Lower lobe of right lung (tissue), 2 donors: ENCODE results near the gene ABCA3. TPM values are rescaled to one million over a fixed set of nuclear protein-coding genes. Genes with fewer than 3 reads are reported as not detected.

Source experiments
- ATAC-seq, 2 donors: fragments of 200-7000 bp; cut with Tn5 transposase; one replicate each; pipeline ENCODE4 v1.9.1; 2020 to 2022; ENCODE audit warnings: mild to moderate bottlenecking in 2 of 2, moderate library complexity in 2 of 2
- DNase-seq: peaks from one replicate; pipeline ENCODE4 v3.0.0-alpha.2; 2020
- H3K27ac ChIP-seq: fragments of 200-600 bp; one replicate; pipeline ENCODE4 v1.8.0; 2022
- H3K27me3 ChIP-seq: fragments of 200-600 bp; one replicate; pipeline ENCODE4 v1.8.0; 2022; ENCODE audit warnings: low read depth
- H3K36me3 ChIP-seq: fragments of 200-600 bp; one replicate; pipeline ENCODE4 v1.8.0; 2022; ENCODE audit warnings: mild to moderate bottlenecking
- H3K4me1 ChIP-seq: fragments of 200-600 bp; one replicate; pipeline ENCODE4 v1.8.0; 2022
- H3K4me3 ChIP-seq: fragments of 200-600 bp; one replicate; pipeline ENCODE4 v1.8.0; 2022; ENCODE audit warnings: mild to moderate bottlenecking
- H3K9me3 ChIP-seq: fragments of 200-600 bp; one replicate; pipeline ENCODE4 v1.8.0; 2022
- CTCF ChIP-seq: fragments of 200-600 bp; IDR thresholded peaks from one replicate; pipeline ENCODE4 v1.8.0; 2022; ENCODE audit warnings: antibody characterized with exemption, mild to moderate bottlenecking
- intact Hi-C: fragments of 100-400 bp; cut with DNase I; formaldehyde crosslinking; loops from one replicate; pipeline ENCODE4 v1.11.0; 2022
- total RNA-seq: library from RNA; stranded (reverse); fragmentation: NEBNext Ultra II Directional; extraction: Animal tissue kit (Norgen Biotek cat#: 25700); gene quantifications from one replicate; pipeline ENCODE4 v1.2.1, GENCODE V29; 2021
- donor health status: DM: no; HTN: yes; CAD: no; lungs with severe emphysema.

The ABCA3 gene
- total RNA-seq, 1 donor from 2014 or later, result 491 TPM

DNA sequence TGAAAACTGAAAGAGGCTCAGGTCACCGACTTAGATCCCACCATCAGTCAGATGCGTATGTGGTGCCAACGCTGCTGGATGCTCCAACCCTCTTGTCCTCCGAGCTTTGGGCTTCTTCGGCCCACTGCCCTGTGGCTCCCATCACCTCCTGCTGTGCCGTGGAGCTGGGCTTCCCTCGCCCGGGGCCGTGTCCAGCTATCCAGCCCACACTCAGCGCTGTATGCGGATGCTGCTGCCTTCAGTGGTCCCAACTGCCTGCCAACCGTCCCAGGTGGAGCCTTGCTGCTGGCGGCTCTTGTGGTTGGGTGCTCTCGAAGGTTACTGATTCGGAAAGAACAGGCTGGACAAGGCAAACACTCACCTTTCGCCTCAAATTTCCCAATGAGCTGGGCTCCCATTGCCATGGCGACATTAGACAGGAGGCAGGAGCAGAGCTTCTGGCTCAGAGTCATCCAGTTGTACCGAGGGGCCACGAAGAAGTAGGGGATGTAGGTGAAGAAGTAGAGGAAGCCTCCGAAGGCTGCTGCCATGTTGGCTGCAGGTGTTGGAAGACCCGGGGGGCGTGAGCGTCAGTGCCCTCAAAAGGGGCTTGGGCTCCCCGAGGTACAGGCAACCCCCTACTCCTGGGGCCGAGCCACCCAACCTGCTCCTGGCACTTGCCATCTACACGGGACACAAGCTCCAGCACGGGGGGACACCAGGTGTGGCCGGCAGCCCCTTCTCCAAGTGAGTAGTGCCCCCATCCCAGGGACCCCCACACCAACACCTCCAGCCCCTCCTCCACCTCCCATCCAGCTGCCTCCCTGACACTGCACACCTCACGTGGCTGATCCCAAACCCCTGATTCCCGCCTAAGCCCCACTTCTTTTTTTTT is 32.2 kb downstream of the ABCA3 start:
- intact Hi-C loops, result no loop called here
- ATAC-seq, result peak; percentile 7 to 34
- H3K4me3 ChIP-seq, result no peak overlapping the region
- DNase-seq, result no peak
- H3K27ac ChIP-seq, result no peak overlapping the region
- no peaks in the 10 kb centered on the region for H3K4me1 ChIP-seq
- TF ChIP-seq CTCF, result no peak
- no peaks in the 10 kb centered on the region for H3K27me3 ChIP-seq
- H3K36me3 ChIP-seq, result peaks cover 64% of the 10 kb centered on the region
- H3K9me3 ChIP-seq, result no peaks in the 10 kb centered on the region

- Histone ChIP-seq H3K4me1 (no peaks in the 10 kb centered on the region), H3K9me3 (no peaks in the 10 kb centered on the region), H3K36me3 (peaks cover 86% of the 10 kb centered on the region), H3K4me3 (no peak overlapping the region), H3K27ac (no peak overlapping the region), H3K27me3 (no peaks in the 10 kb centered on the region)
- intact Hi-C loops, result no loop called here
- DNase-seq (no peak), ATAC-seq (no peak)
- TF ChIP-seq CTCF, result no peak
Measured at GRCh38 chr16:2299915-2300192, 40.7 kb downstream of the ABCA3 start.

- H3K36me3 ChIP-seq, result peaks cover 89% of the 10 kb centered on the region
- DNase-seq, result no peak
Measured at GRCh38 chr16:2299121-2299914, 41.2 kb downstream of the ABCA3 start.

DNA sequence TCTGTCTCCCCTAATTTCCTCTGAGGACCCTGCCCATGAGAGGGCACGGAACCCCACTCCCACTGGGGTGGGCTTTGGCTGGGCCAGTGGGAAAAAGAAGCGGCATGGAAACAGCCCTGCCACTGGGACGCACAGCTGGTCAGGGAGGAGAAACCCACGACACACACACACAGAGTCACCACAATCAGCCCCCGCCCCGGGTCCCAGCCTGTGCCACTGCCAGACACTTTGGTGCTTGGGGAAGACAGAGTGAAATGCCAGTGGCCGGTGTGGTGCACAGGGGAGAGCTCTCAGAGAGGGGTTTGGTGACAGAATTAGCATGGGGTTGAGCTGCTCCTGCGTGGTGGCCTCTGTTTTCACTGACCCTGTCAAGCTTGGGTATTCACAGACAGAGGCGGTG is 41.9 kb downstream of the ABCA3 start:
- H3K36me3 ChIP-seq, result peaks cover 89% of the 10 kb centered on the region
- DNase-seq, result no peak

More at GRCh38 chr16:2299121-2299914, 41.2 kb downstream of the ABCA3 start:
- ATAC-seq, result peak in 1 of 2 donors; percentile 2
- Histone ChIP-seq H3K4me3 (no peak overlapping the region), H3K9me3 (no peaks in the 10 kb centered on the region), H3K27me3 (no peaks in the 10 kb centered on the region), H3K4me1 (no peaks in the 10 kb centered on the region), H3K27ac (no peak overlapping the region)
- intact Hi-C loops, result no loop called here
- TF ChIP-seq CTCF, result no peak

DNA sequence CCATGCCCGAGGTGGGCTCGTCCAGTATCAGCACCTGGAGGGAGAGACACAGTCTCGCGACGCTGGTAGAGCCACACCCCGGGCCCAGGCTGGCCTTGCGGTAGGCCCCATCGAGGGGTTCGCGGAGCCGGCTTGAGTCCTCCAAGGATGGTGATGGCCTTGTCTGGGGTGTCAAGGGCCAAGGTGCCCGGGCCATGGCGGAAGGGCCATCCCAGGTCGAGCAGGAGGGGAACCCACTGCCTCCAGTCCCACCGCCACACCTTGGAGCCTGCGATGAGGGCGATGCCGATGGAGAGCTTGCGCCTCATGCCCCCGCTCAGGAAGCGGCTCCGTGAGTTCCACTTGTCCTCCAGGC is 43.0 kb downstream of the ABCA3 start:
- H3K36me3 ChIP-seq, result peaks cover 89% of the 10 kb centered on the region
- no peaks in the 10 kb centered on the region for H3K9me3 ChIP-seq
- H3K4me3 ChIP-seq, result no peak overlapping the region
- intact Hi-C loops, result no loop called here
- no peaks in the 10 kb centered on the region for H3K27me3 ChIP-seq
- peak; percentile 1 to 15 for ATAC-seq
- no peak for TF ChIP-seq CTCF
- H3K27ac ChIP-seq, result no peak overlapping the region
- no peak for DNase-seq
- H3K4me1 ChIP-seq, result no peaks in the 10 kb centered on the region

More for the DNA sequence above, 41.9 kb downstream of the ABCA3 start:
- Histone ChIP-seq H3K27ac (no peak overlapping the region), H3K27me3 (no peaks in the 10 kb centered on the region), H3K4me3 (no peak overlapping the region), H3K9me3 (no peaks in the 10 kb centered on the region), H3K4me1 (no peaks in the 10 kb centered on the region)
- intact Hi-C loops, result no loop called here
- no peak for TF ChIP-seq CTCF
- no peak for ATAC-seq
